Endothelial cell of umbilical vein (primary cell): ENCODE results near the gene GID4. TPM values are rescaled to one million over a fixed set of nuclear protein-coding genes. Genes with fewer than 3 reads are reported as not detected.

Experiments
- BruUV-seq: library from RNA; stranded (reverse); fragments of 400-500 nt; replicated peaks from 2 replicates; lab custom pipeline; 2021; lab: Mats Ljungman, UMichigan
- CTCF ChIA-PET: fragments of 300-600, 350-600 bp; sonication (Branson Sonifier 250); formaldehyde crosslinking; loops from one replicate; lab custom pipeline; 2021; ENCODE audit warnings: antibody characterized with exemption, inconsistent platforms; lab: Charles Lee
- POLR2A ChIA-PET: fragments of 300-600, 350-600 bp; sonication (Branson Sonifier 250); formaldehyde crosslinking; loops from one replicate; lab custom pipeline; 2021; ENCODE audit warnings: antibody characterized with exemption, inconsistent platforms; lab: Charles Lee
- DNase-seq: peaks from one replicate; pipeline ENCODE4 v3.0.0-alpha.2; 2011; ENCODE audit warnings: low read depth, low spot score
- FAIRE-seq: peaks from 2 replicates; lab custom pipeline; 2011; peaks lifted over from hg19 to GRCh38; lab: Jason Lieb, UNC
- H2AFZ ChIP-seq: 2 replicates; pipeline ENCODE4 v1.6.0; 2012; ENCODE audit warnings: low read depth, low read length, control low read depth, inconsistent platforms
- H3K27ac ChIP-seq: 2 replicates; pipeline ENCODE4 v1.5.1; 2011; ENCODE audit warnings: low read depth, mild to moderate bottlenecking, control low read depth, low read length, moderate library complexity; ENCODE audit not compliant: insufficient read depth
- H3K27me3 ChIP-seq, 2 experiments: 2 replicates each; pipeline versions ENCODE4 v1.6.0 to v1.6.1; 2011; ENCODE audit warnings: low read length in 2 of 2, mixed read lengths in 1 of 2; ENCODE audit not compliant: control insufficient read depth in 2 of 2, insufficient read depth in 2 of 2
- H3K36me3 ChIP-seq, 2 experiments: 2 replicates in 1 of 2; 3 replicates in 1 of 2; pipeline ENCODE4 v1.5.1; 2011; ENCODE audit warnings: low read length in 2 of 2, mild to moderate bottlenecking in 1 of 2, moderate library complexity in 1 of 2; ENCODE audit not compliant: control insufficient read depth in 2 of 2, insufficient read depth in 2 of 2; ENCODE audit errors: extremely low read depth in 1 of 2
- H3K4me1 ChIP-seq: 3 replicates; pipeline ENCODE4 v1.5.1; 2011; ENCODE audit warnings: mild to moderate bottlenecking, low read length; ENCODE audit not compliant: control insufficient read depth, insufficient read depth; ENCODE audit errors: extremely low read depth
- H3K4me2 ChIP-seq: 2 replicates; pipeline ENCODE4 v1.6.1; 2011; ENCODE audit warnings: low read length, control low read depth, mixed read lengths; ENCODE audit not compliant: insufficient read depth
- H3K4me3 ChIP-seq, 3 experiments: fragments of 200-600 bp in 1 of 3; sonication (generic), shearing (Covaris generic) in 1 of 3; replicated peaks in 1 of 3; 2 replicates each; pipeline ENCODE4 v1.5.1; 2011 to 2016; ENCODE audit warnings: control low read depth in 3 of 3, low read length in 3 of 3, mild to moderate bottlenecking in 2 of 3, inconsistent platforms in 1 of 3, low read depth in 1 of 3, moderate library complexity in 1 of 3; ENCODE audit not compliant: insufficient read depth in 1 of 3
- H3K79me2 ChIP-seq: 2 replicates; pipeline ENCODE4 v1.6.0; 2012; ENCODE audit warnings: low read length, inconsistent platforms; ENCODE audit not compliant: control insufficient read depth, insufficient read depth
- H3K9ac ChIP-seq: replicated peaks from 2 replicates; pipeline ENCODE3; 2011; ENCODE audit warnings: low read length, control low read depth; ENCODE audit not compliant: insufficient read depth; ENCODE audit errors: extremely low read depth
- H3K9me1 ChIP-seq: replicated peaks from 3 replicates; pipeline ENCODE4 v1.6.0; 2011; ENCODE audit warnings: mild to moderate bottlenecking, low read length; ENCODE audit not compliant: control insufficient read depth, insufficient read depth; ENCODE audit errors: extremely low read depth
- H3K9me3 ChIP-seq: replicated peaks from 2 replicates; pipeline ENCODE4 v1.5.1; 2012; ENCODE audit warnings: low read length, inconsistent platforms; ENCODE audit not compliant: control insufficient read depth, insufficient read depth
- H4K20me1 ChIP-seq: replicated peaks from 2 replicates; pipeline ENCODE3; 2011; ENCODE audit warnings: mild to moderate bottlenecking, low read length; ENCODE audit not compliant: control insufficient read depth, insufficient read depth; ENCODE audit errors: extremely low read depth
- CTCF ChIP-seq, 2 donors: IDR thresholded peaks; 1 replicate in 1 of 2; 2 replicates in 1 of 2; pipeline ENCODE4 v1.5.1; 2011; ENCODE audit warnings: low read length in 2 of 2, mild to moderate bottlenecking in 2 of 2, moderate library complexity in 2 of 2, control low read depth in 1 of 2, inconsistent platforms in 1 of 2, low read depth in 1 of 2; ENCODE audit not compliant: insufficient read depth in 1 of 2; ENCODE audit errors: extremely low read depth in 1 of 2
- EZH2 ChIP-seq: IDR thresholded peaks from 2 replicates; pipeline ENCODE4 v1.6.1; 2012; ENCODE audit warnings: borderline replicate concordance, low read depth, mild to moderate bottlenecking, moderate library complexity, low read length, inconsistent platforms; ENCODE audit not compliant: severe bottlenecking
- FOS ChIP-seq: IDR thresholded peaks from 2 replicates; pipeline ENCODE4 v1.6.1; 2011; ENCODE audit warnings: mild to moderate bottlenecking, low read length, moderate library complexity, borderline replicate concordance; ENCODE audit not compliant: insufficient read depth
- GATA2 ChIP-seq: IDR thresholded peaks from 2 replicates; pipeline ENCODE4 v1.7.0; 2011; ENCODE audit warnings: low read depth, mild to moderate bottlenecking, moderate library complexity, mixed read lengths, low read length; ENCODE audit not compliant: insufficient read length, insufficient read depth
- JUN ChIP-seq: IDR thresholded peaks from 2 replicates; pipeline ENCODE4 v1.6.1; 2011; ENCODE audit warnings: borderline replicate concordance, low read depth; ENCODE audit not compliant: insufficient read length, insufficient read depth
- MAX ChIP-seq: IDR thresholded peaks from 2 replicates; pipeline ENCODE4 v1.6.1; 2011; ENCODE audit not compliant: insufficient read depth, insufficient read length
- MYC ChIP-seq: IDR thresholded peaks from one replicate; pipeline ENCODE4 v1.6.1; 2011; ENCODE audit warnings: mild to moderate bottlenecking, low read depth, low read length
- POLR2A ChIP-seq: IDR thresholded peaks from 2 replicates; pipeline ENCODE4 v1.6.1; 2012; ENCODE audit warnings: low read depth, mild to moderate bottlenecking, control low read depth, low read length
- POLR2AphosphoS5 ChIP-seq: IDR thresholded peaks from 2 replicates; pipeline ENCODE4 v1.6.1; 2012; ENCODE audit warnings: low read depth, mild to moderate bottlenecking, control low read depth, low read length, moderate library complexity; ENCODE audit not compliant: insufficient read depth
- dilution Hi-C: fragments of 300-500 bp; cut with MboI; formaldehyde crosslinking; loops from one replicate; pipeline ENCODE4 v1.15.0; 2019; ENCODE audit warnings: low sequenced_read_pairs; ENCODE audit not compliant: extremely low pct_ligation_motif_present
- intact Hi-C: fragments of 100-400 bp; cut with micrococcal nuclease; formaldehyde crosslinking; loops from one replicate; pipeline ENCODE4 v1.10.0; 2022
- polyA plus RNA-seq, 4 experiments: library from polyadenylated mRNA; depleted of rRNA in 3 of 4; stranded (reverse) in 3 of 4; unstranded in 1 of 4; fragments of >200 nt; gene quantifications; 2 replicates each; pipeline versions ENCODE4 v1.2.1 to v1.2.3, GENCODE V29; 2011 to 2012; ENCODE audit warnings: missing spikeins in 1 of 4
- total RNA-seq: library from RNA; stranded (reverse); gene quantifications from 2 replicates; pipeline ENCODE4 v1.2.3, GENCODE V29; 2021

The GID4 gene
- total and polyA plus RNA-seq, 2 donors (not counting 3 experiments of a cell fraction or from before 2014, with no cell fraction given): 6.4 to 11.3 TPM

- Histone ChIP-seq H3K36me3 (peaks cover 0 to 4% of the 10 kb centered on the region in 2 experiments), H3K79me2 (no peaks in the 10 kb centered on the region), H3K27me3 (no peaks in the 10 kb centered on the region), H3K4me3 (no peak overlapping the region), H3K9ac (no peak overlapping the region), H3K9me3 (no peaks in the 10 kb centered on the region), H3K9me1 (no peaks in the 10 kb centered on the region), H3K4me1 (peaks cover 5% of the 10 kb centered on the region), H2AFZ (no peak overlapping the region), H3K27ac (no peak overlapping the region), H3K4me2 (no peak overlapping the region), H4K20me1 (no peaks in the 10 kb centered on the region)
- intact Hi-C loops: no loop called here
- POLR2A ChIA-PET: no interaction called here
- dilution Hi-C loops: no loop called here
- no peak for FAIRE-seq
- BruUV-seq: no TSS peak
- CTCF ChIA-PET: interaction anchor here (1.0 kb wide), 1 partner anchor 12 kb away, joined by 3 read pairs; no protein-coding TSS in a partner anchor
- DNase-seq: no peak
- no peak for TF ChIP-seq MYC
These were observed 25.2 kb upstream of the GID4 start for GRCh38 chr17:18014006-18014405.

GRCh38 chr17:18015593-18015992 lies 23.6 kb upstream of the GID4 start:
- Histone ChIP-seq H3K79me2 (no peaks in the 10 kb centered on the region), H3K9me1 (no peaks in the 10 kb centered on the region), H3K36me3 (peaks cover 0 to 4% of the 10 kb centered on the region in 2 experiments), H3K27me3 (no peaks in the 10 kb centered on the region), H3K9me3 (no peaks in the 10 kb centered on the region), H3K4me2 (no peak overlapping the region), H3K27ac (no peak overlapping the region), H3K9ac (no peak overlapping the region), H3K4me3 (no peak overlapping the region), H4K20me1 (no peaks in the 10 kb centered on the region), H2AFZ (no peak overlapping the region), H3K4me1 (peaks cover 5% of the 10 kb centered on the region)
- no peak for DNase-seq
- no TSS peak for BruUV-seq
- no peak for FAIRE-seq
- dilution Hi-C loops (no loop called here), intact Hi-C loops (no loop called here)
- CTCF ChIA-PET: no interaction called here
- TF ChIP-seq CTCF (IDR thresholded peaks at IDR 0.05; ENCODE audit: extremely low read depth in 1 of 2, insufficient read depth in 1 of 2, low read depth in 1 of 2, low read length in 2 of 2) (no peak), FOS (no peak), POLR2AphosphoS5 (no peak), EZH2 (no peak), MYC (no peak), MAX (no peak), GATA2 (no peak), JUN (no peak), POLR2A (no peak)
- POLR2A ChIA-PET: no interaction called here
